Measurements from ENCODE around the gene CTTN.

The CTTN gene

GRCh38 chr11:70397983-70398833 lies at the start of gene CTTN:
Gene CTTN, plus strand, starts transcription at chr11:70398529. Its CDS starts 8,769 bp downstream, at chr11:70407298.
- DNase-seq (ENCODE audit: low spot score), result peak; percentile 83

- DNase-seq (ENCODE audit: low spot score), result no peak
These were observed 49.7 kb upstream of the CTTN start for GRCh38 chr11:70348608-70349007.

GRCh38 chr11:70351646-70352045 lies 46.7 kb upstream of the CTTN start:
- no peak for DNase-seq (ENCODE audit: low spot score)

GRCh38 chr11:70352100-70352499 lies 46.2 kb upstream of the CTTN start:
- peak; percentile 13 for DNase-seq (ENCODE audit: low spot score)

- no peak for DNase-seq (ENCODE audit: low spot score)
These were observed 45.7 kb upstream of the CTTN start for GRCh38 chr11:70352601-70353000.

- no peak for DNase-seq (ENCODE audit: low spot score)
These were observed 45.0 kb upstream of the CTTN start for GRCh38 chr11:70353329-70353728.

- DNase-seq (ENCODE audit: low spot score), result no peak
These were observed 44.3 kb upstream of the CTTN start for GRCh38 chr11:70353900-70354568.

- no peak for DNase-seq (ENCODE audit: low spot score)
These were observed 43.7 kb upstream of the CTTN start for GRCh38 chr11:70354629-70355028.

GRCh38 chr11:70358753-70359152 lies 39.6 kb upstream of the CTTN start:
- DNase-seq (ENCODE audit: low spot score), result no peak

- no peak for DNase-seq (ENCODE audit: low spot score)
These were observed 38.7 kb upstream of the CTTN start for GRCh38 chr11:70359451-70360205.

- no peak for DNase-seq (ENCODE audit: low spot score)
These were observed 38.1 kb upstream of the CTTN start for GRCh38 chr11:70360211-70360610.

GRCh38 chr11:70364178-70364577 lies 34.2 kb upstream of the CTTN start:
- no peak for DNase-seq (ENCODE audit: low spot score)

GRCh38 chr11:70364745-70365543 lies 33.4 kb upstream of the CTTN start:
- DNase-seq (ENCODE audit: low spot score), result no peak

- no peak for DNase-seq (ENCODE audit: low spot score)
These were observed 32.8 kb upstream of the CTTN start for GRCh38 chr11:70365544-70365927.

- DNase-seq (ENCODE audit: low spot score), result no peak
These were observed 31.3 kb upstream of the CTTN start for GRCh38 chr11:70367071-70367470.

GRCh38 chr11:70368961-70369360 lies 29.4 kb upstream of the CTTN start:
- DNase-seq (ENCODE audit: low spot score), result no peak

GRCh38 chr11:70371241-70371640 lies 27.1 kb upstream of the CTTN start:
- peak; percentile 12 for DNase-seq (ENCODE audit: low spot score)

- no peak for DNase-seq (ENCODE audit: low spot score)
These were observed 26.3 kb upstream of the CTTN start for GRCh38 chr11:70372076-70372475.

- DNase-seq (ENCODE audit: low spot score), result no peak
These were observed 21.7 kb upstream of the CTTN start for GRCh38 chr11:70376621-70377020.

- DNase-seq (ENCODE audit: low spot score), result no peak
These were observed 20.7 kb upstream of the CTTN start for GRCh38 chr11:70377645-70378044.

GRCh38 chr11:70378506-70379134 lies 19.7 kb upstream of the CTTN start:
- DNase-seq (ENCODE audit: low spot score), result no peak

All from hematopoietic multipotent progenitor cell treated with erythropoietin and hydrocortisone succinate and interleukin-3 and kit ligand, for 15 days (in vitro differentiated cells).